ENCODE data around the gene GPC5. TPM values are rescaled to one million over a fixed set of nuclear protein-coding genes. Genes with fewer than 3 reads are reported as not detected.

GPC5 gene
- total and polyA plus RNA-seq, 9 of the 15 experiments (the other 6 are each of a cell fraction or from before 2014, with no cell fraction given) = 0.18 to 0.27 TPM; not detected in 7

GRCh38 chr13:91709180-91709579 lies 310.8 kb downstream of the GPC5 start (continued):
- TF ChIP-seq FOXP1 (CRISPR knock-in tag; IDR thresholded peaks at IDR 0.05) (no peak), FOXJ3 (CRISPR knock-in tag; IDR thresholded peaks at IDR 0.05) (0 out of 2 replicates have a peak, but pooled peaks have one; percentile 11), TEAD1 (CRISPR knock-in tag; IDR thresholded peaks at IDR 0.05) (no peak), RHOXF2B (CRISPR knock-in tag; conservative IDR thresholded peaks at IDR 0.05) (no peak)

DNA sequence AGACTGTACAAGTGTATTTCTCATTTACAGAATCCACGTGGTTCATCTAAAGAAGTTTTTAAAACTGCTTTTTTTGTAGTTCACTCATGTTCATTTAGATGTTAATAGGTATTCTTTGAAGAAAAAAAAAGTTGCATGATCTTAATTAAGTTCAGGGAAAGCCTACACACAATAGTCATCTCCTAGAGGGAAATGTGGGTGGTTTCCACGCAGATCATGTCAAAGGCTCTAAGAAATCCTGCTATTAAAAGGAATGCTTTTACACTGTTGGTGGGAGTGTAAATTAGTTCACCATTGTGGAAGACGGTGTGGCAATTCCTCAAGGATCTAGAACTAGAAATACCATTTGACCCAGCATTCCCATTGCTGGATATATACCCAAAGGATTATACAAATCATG lies 312.3 kb downstream of the GPC5 start:
- ATAC-seq = no peak
- no peaks in the 10 kb centered on the region for H3K9me1 ChIP-seq (ENCODE audit: control insufficient read depth, insufficient read depth, low read length)
- in situ Hi-C loops (cut with MboI) (no loop called here), intact Hi-C loops (cut with micrococcal nuclease) (loop anchor here (2.0 to 5.0 kb wide), 2 partner anchors 20 to 283 kb away; no protein-coding TSS in a partner anchor)
- H3K4me2 ChIP-seq (ENCODE audit: insufficient read depth, low read length) = no peak overlapping the region
- H2AFZ ChIP-seq (ENCODE audit: low read depth, low read length) = no peak overlapping the region
- no peak overlapping the region for H3K4me3 ChIP-seq
- H3K4me1 ChIP-seq (replicated peaks in 1 of 2; ENCODE audit: control insufficient read depth in 2 of 2, insufficient read depth in 2 of 2, low read length in 2 of 2) = no peaks in the 10 kb centered on the region
- no peaks in the 10 kb centered on the region for H3K36me3 ChIP-seq (ENCODE audit: control insufficient read depth, insufficient read depth, low read length)
- 0 out of 2 replicates have a peak, but pooled peaks have one; percentile 51 for TF ChIP-seq ELF2 (CRISPR knock-in tag; IDR thresholded peaks at IDR 0.05)
- no peak for TF ChIP-seq ZNF449 (CRISPR knock-in tag; IDR thresholded peaks at IDR 0.05)
- H3K27me3 ChIP-seq (ENCODE audit: control insufficient read depth in 2 of 2, insufficient read depth in 2 of 2, low read length in 2 of 2) = no peaks in the 10 kb centered on the region
- no peak overlapping the region for H3K27ac ChIP-seq (ENCODE audit: extremely low read depth, low read depth, low read length)
- ChIA-PET CTCF (ENCODE audit: low intra/inter-chr PET ratio) (no interaction called here), POLR2A (no interaction called here)
- H3K9ac ChIP-seq (ENCODE audit: insufficient read depth in 1 of 2, low read depth in 2 of 2, low read length in 2 of 2) = no peak overlapping the region
- H3K79me2 ChIP-seq (ENCODE audit: control insufficient read depth, insufficient read depth, low read length) = no peaks in the 10 kb centered on the region
- BruUV-seq (replicated peaks) = no TSS peak
- no peak for DNase-seq (ENCODE audit: extremely low read depth in 1 of 4, low spot score in 3 of 4)
- no peak for FAIRE-seq
- H4K20me1 ChIP-seq (replicated peaks; ENCODE audit: control insufficient read depth, insufficient read depth, low read length) = no peaks in the 10 kb centered on the region
- no peaks in the 10 kb centered on the region for H3K9me3 ChIP-seq (replicated peaks; ENCODE audit: control insufficient read depth, insufficient read depth, low read depth, low read length)
- WGBS (ENCODE audit: insufficient coverage, low coverage, missing lambda C conversion rate) = 3% methylated on average over 3 of the region's 3 CpGs
